HL-60 (cell line): Measurements from ENCODE around the gene TFF3.

ENCODE experiments used
- CTCF ChIP-seq: IDR thresholded peaks from one replicate; pipeline ENCODE4 v1.5.1; 2011; ENCODE audit warnings: low read length, control low read depth, inconsistent platforms; ENCODE audit not compliant: insufficient read depth
- GABPA ChIP-seq: IDR thresholded peaks from 2 replicates; pipeline ENCODE4 v1.6.1; 2012; ENCODE audit warnings: low read depth
- POLR2AphosphoS5 ChIP-seq: IDR thresholded peaks from 2 replicates; pipeline ENCODE4 v1.6.1; 2012; ENCODE audit warnings: low read depth
- REST ChIP-seq: IDR thresholded peaks from 2 replicates; pipeline ENCODE4 v1.6.1; 2012; ENCODE audit warnings: low read depth; ENCODE audit not compliant: insufficient replicate concordance

- TF ChIP-seq CTCF, result no peak
- TF ChIP-seq POLR2AphosphoS5, result no peak
- TF ChIP-seq GABPA, result no peak
- no peak for TF ChIP-seq REST
Observed at GRCh38 chr21:42341776-42342542, 26.8 kb upstream of the TFF3 start.
